COLO668 (cell line): ENCODE data around the gene KIF26B.

Experiments
- DNase-seq: peaks from one replicate; lab custom pipeline; 2025; ENCODE audit not compliant: unreplicated experiment; lab: John Stamatoyannopoulos, UW

Gene KIF26B

GRCh38 chr1:245234217-245235081 is 79.7 kb downstream of the KIF26B start:
- DNase-seq = peak; percentile 42

GRCh38 chr1:245235156-245235555 is 80.4 kb downstream of the KIF26B start:
- DNase-seq = no peak

- no peak for DNase-seq
These were observed 85.9 kb downstream of the KIF26B start for GRCh38 chr1:245240648-245241165.

- no peak for DNase-seq
These were observed 86.8 kb downstream of the KIF26B start for GRCh38 chr1:245241526-245242130.

- no peak for DNase-seq
These were observed 88.2 kb downstream of the KIF26B start for GRCh38 chr1:245242989-245243388.

GRCh38 chr1:245245021-245245667 is 90.4 kb downstream of the KIF26B start:
- peak; percentile 86 for DNase-seq

- no peak for DNase-seq
These were observed 91.6 kb downstream of the KIF26B start for GRCh38 chr1:245246433-245246832.

- DNase-seq = no peak
These were observed 92.6 kb downstream of the KIF26B start for GRCh38 chr1:245247356-245247755.

GRCh38 chr1:245247801-245248200 is 93.0 kb downstream of the KIF26B start:
- no peak for DNase-seq

- DNase-seq = no peak
These were observed 93.5 kb downstream of the KIF26B start for GRCh38 chr1:245248231-245248731.

GRCh38 chr1:245255783-245256182 is 101.0 kb downstream of the KIF26B start:
- DNase-seq = no peak

GRCh38 chr1:245256528-245256927 is 101.7 kb downstream of the KIF26B start:
- no peak for DNase-seq

GRCh38 chr1:245258271-245258920 is 103.6 kb downstream of the KIF26B start:
- no peak for DNase-seq

GRCh38 chr1:245260110-245260882 is 105.5 kb downstream of the KIF26B start:
- DNase-seq = no peak

- DNase-seq = no peak
These were observed 106.1 kb downstream of the KIF26B start for GRCh38 chr1:245260883-245261282.

GRCh38 chr1:245261786-245262185 is 107.0 kb downstream of the KIF26B start:
- no peak for DNase-seq

- DNase-seq = no peak
These were observed 108.8 kb downstream of the KIF26B start for GRCh38 chr1:245263529-245264095.

- no peak for DNase-seq
These were observed 109.4 kb downstream of the KIF26B start for GRCh38 chr1:245264226-245264625.

GRCh38 chr1:245266105-245266504 is 111.3 kb downstream of the KIF26B start:
- no peak for DNase-seq

- no peak for DNase-seq
These were observed 115.3 kb downstream of the KIF26B start for GRCh38 chr1:245270063-245270462.
